Upper lobe of right lung (tissue), 1 donor: ENCODE results near the gene KLK4. TPM values are rescaled to one million over a fixed set of nuclear protein-coding genes. Genes with fewer than 3 reads are reported as not detected.

Experiments
- ATAC-seq: fragments of 200-7000 bp; cut with Tn5 transposase; one replicate; pipeline ENCODE4 v1.9.1; 2020; ENCODE audit warnings: mild to moderate bottlenecking, moderate library complexity
- DNase-seq: peaks from one replicate; pipeline ENCODE4 v3.0.0-alpha.2; 2020
- H3K27ac ChIP-seq: fragments of 200-600 bp; one replicate; pipeline ENCODE4 v1.8.0; 2022
- H3K27me3 ChIP-seq: fragments of 200-600 bp; one replicate; pipeline ENCODE4 v1.8.0; 2022; ENCODE audit warnings: mild to moderate bottlenecking
- H3K36me3 ChIP-seq: fragments of 200-600 bp; one replicate; pipeline ENCODE4 v1.8.0; 2022
- H3K4me1 ChIP-seq: fragments of 200-600 bp; one replicate; pipeline ENCODE4 v1.8.0; 2022
- H3K4me3 ChIP-seq: fragments of 200-600 bp; one replicate; pipeline ENCODE4 v1.8.0; 2022; ENCODE audit warnings: mild to moderate bottlenecking
- H3K9me3 ChIP-seq: fragments of 200-600 bp; one replicate; pipeline ENCODE4 v1.8.0; 2022
- intact Hi-C: fragments of 100-400 bp; cut with DNase I; formaldehyde crosslinking; loops from one replicate; pipeline ENCODE4 v1.11.0; 2022
- long read RNA-seq: library from polyadenylated mRNA; unstranded; transcript quantifications from one replicate; pipeline ENCODE4 v2.0.0, GENCODE V29; 2021
- total RNA-seq: library from RNA; stranded (reverse); fragmentation: NEBNext Ultra II Directional; extraction: Animal tissue kit (Norgen Biotek cat#: 25700); gene quantifications from one replicate; pipeline ENCODE4 v1.2.1, GENCODE V29; 2021
- TF ChIP-seq, protein P1 (sequence below): fragments of 200-600 bp; IDR thresholded peaks from one replicate; pipeline ENCODE4 v1.8.0; 2022; ENCODE audit warnings: antibody characterized with exemption
- donor health status: DM: no; HTN: yes; CAD: no; lungs with severe emphysema.

The KLK4 gene, protein sequence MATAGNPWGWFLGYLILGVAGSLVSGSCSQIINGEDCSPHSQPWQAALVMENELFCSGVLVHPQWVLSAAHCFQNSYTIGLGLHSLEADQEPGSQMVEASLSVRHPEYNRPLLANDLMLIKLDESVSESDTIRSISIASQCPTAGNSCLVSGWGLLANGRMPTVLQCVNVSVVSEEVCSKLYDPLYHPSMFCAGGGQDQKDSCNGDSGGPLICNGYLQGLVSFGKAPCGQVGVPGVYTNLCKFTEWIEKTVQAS
- not detected for total RNA-seq
- long read RNA-seq: 0 reads

DNA sequence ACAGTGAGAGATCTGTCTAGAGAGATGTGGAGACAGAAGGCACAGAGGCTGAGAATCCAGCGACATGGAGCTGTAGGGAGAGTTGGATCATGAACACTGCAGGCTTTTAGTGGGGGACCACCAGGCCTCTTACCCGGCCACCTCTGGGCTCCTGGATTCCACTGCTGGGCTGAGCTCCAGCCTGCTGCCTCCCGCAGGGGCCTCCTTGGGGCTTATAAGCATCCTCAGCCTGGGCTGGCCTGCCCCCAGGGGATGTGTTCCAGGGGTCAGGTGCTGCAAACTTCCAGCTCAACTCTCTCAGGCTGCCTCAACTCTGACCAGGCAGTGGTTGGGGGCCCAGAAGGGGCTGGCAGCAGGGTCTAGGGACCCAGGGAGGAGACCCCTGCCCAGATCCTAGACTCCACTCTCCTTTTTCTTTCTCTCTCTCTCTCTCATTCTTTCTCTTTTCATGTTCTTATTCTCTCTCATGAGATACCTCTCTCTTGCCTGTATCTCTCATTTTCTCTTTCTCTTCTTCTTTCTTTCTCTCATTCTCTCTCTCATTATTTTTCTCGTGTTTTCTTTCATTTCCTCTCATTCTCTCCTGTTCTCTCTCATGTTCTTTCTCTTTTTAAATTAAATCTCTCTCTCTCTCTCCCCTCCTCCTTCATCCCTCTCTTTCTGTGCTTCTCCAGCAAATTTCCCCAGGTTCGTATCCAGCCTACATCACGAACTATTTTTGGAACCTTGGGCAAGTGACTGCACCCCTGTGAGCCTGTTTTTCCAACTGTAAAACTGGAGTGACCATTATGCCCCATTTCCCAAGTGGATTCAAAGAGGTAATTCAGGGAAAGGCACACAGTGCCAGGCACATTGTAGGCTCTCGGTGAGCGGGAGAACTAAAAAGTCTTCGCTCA is at the start of gene KLK4:
Gene KLK4, minus strand, starts transcription at position 190 of the 896 bp plus-strand sequence. CDS start 657 bp downstream, outside the sequence.
- intact Hi-C loops: no loop called here
- Histone ChIP-seq H3K4me1 (no peaks in the 10 kb centered on the region), H3K9me3 (no peaks in the 10 kb centered on the region), H3K27ac (no peak within 1 kb of the TSS), H3K4me3 (no peak within 1 kb of the TSS), H3K27me3 (peaks cover 65% of the 10 kb centered on the region), H3K36me3 (no peaks in the 10 kb centered on the region)
- ATAC-seq (no peak), DNase-seq (no peak)
- TF ChIP-seq, protein P1, sequence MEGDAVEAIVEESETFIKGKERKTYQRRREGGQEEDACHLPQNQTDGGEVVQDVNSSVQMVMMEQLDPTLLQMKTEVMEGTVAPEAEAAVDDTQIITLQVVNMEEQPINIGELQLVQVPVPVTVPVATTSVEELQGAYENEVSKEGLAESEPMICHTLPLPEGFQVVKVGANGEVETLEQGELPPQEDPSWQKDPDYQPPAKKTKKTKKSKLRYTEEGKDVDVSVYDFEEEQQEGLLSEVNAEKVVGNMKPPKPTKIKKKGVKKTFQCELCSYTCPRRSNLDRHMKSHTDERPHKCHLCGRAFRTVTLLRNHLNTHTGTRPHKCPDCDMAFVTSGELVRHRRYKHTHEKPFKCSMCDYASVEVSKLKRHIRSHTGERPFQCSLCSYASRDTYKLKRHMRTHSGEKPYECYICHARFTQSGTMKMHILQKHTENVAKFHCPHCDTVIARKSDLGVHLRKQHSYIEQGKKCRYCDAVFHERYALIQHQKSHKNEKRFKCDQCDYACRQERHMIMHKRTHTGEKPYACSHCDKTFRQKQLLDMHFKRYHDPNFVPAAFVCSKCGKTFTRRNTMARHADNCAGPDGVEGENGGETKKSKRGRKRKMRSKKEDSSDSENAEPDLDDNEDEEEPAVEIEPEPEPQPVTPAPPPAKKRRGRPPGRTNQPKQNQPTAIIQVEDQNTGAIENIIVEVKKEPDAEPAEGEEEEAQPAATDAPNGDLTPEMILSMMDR: no peak

DNA sequence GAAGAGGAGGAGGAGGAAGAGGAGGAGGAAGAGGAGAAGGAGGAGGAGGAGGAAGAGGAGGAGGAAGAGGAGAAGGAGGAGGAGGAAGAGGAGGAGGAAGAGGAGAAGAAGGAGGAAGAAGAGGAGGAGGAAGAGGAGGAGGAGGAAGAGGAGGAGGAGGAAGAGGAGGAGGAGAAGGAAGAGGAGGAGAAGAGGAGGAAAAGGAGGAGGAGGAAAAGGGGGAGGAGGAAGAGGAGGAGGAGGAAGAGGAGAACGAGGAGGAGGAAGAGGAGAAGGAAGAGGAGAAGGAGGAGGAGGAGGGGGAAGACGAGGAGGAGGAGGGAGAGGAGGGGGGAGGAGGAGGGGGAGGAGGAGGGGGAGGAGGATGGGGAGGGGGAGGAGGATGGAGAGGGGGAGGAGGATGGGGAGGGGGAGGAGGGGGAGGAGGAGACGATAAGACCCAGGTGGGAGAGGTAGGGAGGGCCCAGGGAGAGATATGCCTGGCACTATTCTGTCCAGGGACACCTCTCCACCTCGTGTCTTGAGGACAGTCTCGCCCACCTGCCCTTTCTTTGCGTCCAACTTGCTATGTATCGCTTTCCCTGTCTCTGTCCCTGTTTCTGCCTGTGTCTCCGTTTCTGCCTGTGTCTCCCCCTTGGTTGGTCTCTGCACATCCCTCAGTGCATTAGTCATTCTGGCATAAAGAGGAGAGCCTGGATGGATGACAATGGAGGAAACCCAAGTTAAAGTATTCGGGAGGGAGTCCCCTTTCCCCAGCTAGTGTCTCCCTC is 48.7 kb upstream of the KLK4 start:
- no peak for ATAC-seq

DNA sequence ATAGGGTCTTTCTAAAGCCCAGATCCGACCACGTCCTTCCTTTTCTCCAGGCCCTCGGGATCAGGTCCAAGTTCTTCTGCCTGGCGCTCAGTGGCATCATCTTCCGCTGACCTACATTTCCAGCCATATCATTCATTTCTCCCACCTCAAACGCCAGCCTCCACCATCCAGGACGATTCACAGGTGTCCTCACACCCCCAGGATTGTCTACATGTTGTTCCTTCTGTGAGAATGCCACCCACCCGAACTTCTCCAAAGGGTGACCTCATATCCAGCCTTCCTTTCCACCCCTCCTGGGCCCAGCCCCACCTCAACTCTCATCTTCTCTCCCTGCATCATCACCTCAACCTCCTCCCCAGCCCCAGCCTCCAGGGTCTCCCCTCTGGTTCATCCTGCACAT is 46.4 kb upstream of the KLK4 start:
- Histone ChIP-seq H3K9me3 (no peaks in the 10 kb centered on the region), H3K27ac (no peak overlapping the region), H3K27me3 (no peaks in the 10 kb centered on the region), H3K4me1 (no peaks in the 10 kb centered on the region), H3K4me3 (no peak overlapping the region), H3K36me3 (no peaks in the 10 kb centered on the region)
- TF ChIP-seq, protein P1: no peak
- intact Hi-C loops: no loop called here
- no peak for ATAC-seq
- DNase-seq: no peak

More for the DNA sequence above, 48.7 kb upstream of the KLK4 start:
- Histone ChIP-seq H3K27ac (no peak overlapping the region), H3K4me3 (no peak overlapping the region), H3K4me1 (no peaks in the 10 kb centered on the region), H3K27me3 (no peaks in the 10 kb centered on the region), H3K36me3 (no peaks in the 10 kb centered on the region), H3K9me3 (no peaks in the 10 kb centered on the region)
- TF ChIP-seq, protein P1: no peak
- DNase-seq: no peak
- intact Hi-C loops: no loop called here

DNA sequence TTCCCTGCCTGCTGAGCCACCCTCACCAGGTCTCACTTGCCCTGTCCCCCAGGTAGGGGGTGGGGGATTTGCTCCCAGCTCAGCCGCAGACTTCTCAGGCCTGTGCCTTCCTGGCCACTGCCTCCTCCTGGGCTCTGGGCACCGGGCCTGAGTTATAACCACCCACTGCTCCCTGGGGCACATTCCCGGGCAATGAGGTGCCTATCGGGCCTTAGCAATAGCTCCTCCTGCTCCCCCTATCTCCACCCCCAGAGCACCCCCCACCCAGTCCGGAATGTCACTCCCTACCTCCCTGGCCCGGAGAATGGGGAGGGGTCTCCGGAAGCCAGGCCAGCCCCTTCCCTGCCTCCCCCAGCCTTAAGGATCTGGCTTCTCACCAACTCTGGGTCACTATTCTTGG is 41.7 kb upstream of the KLK4 start, which contains the start of gene KLK5:
Gene KLK5, minus strand, starts transcription at position 129 of the 400 bp plus-strand sequence. CDS start 381 bp downstream, outside the sequence.
- Histone ChIP-seq H3K9me3 (no peaks in the 10 kb centered on the region), H3K27me3 (peaks cover 6% of the 10 kb centered on the region), H3K36me3 (no peaks in the 10 kb centered on the region), H3K4me1 (no peaks in the 10 kb centered on the region), H3K27ac (no peak within 1 kb of the TSS), H3K4me3 (no peak within 1 kb of the TSS)
- TF ChIP-seq, protein P1: no peak
- intact Hi-C loops: no loop called here
- ATAC-seq (no peak), DNase-seq (no peak)

DNA sequence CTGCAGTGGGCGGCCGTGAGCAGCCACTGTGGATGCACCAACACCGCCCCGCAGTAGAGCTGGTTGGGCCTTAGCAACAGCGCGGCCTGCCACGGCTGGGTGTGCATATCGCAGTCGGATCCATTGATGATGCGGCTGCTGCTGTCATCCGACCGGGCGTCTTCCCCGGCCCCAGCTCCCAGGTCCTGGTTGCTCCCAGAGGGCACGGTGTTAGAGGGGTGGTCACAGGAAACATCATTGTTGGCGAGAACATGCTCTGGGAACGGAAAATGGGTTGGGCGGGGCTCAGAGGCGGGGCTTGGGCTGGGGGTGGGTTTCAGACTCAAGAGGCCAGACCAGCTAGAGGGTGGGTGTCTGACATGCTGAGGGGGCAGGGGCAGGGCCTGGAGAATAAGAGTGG is 38.7 kb upstream of the KLK4 start:
- no peak overlapping the region for H3K27ac ChIP-seq
- intact Hi-C loops: no loop called here
- no peaks in the 10 kb centered on the region for H3K9me3 ChIP-seq
- no peak overlapping the region for H3K4me3 ChIP-seq
- TF ChIP-seq, protein P1: no peak
- DNase-seq: no peak
- peaks cover 6% of the 10 kb centered on the region for H3K27me3 ChIP-seq
- no peaks in the 10 kb centered on the region for H3K36me3 ChIP-seq
- no peaks in the 10 kb centered on the region for H3K4me1 ChIP-seq
- no peak for ATAC-seq
